IPS DF 6.9 (cell line): ENCODE data around the gene CEL.
"Not testable (repeated sequence)": the region's sequence is repeated elsewhere in the genome, so short reads cannot be mapped to it uniquely, and the experiment has no call there.

ENCODE experiments used
- DNase-seq: peaks from one replicate; pipeline ENCODE4 v3.0.0-alpha.2; 2013; ENCODE audit warnings: low read depth, low spot score
- H3K27ac ChIP-seq: one replicate; pipeline ENCODE4 v1.5.1; 2013; ENCODE audit warnings: low read length, control low read depth
- H3K27me3 ChIP-seq: 2 replicates; pipeline ENCODE4 v1.6.1; 2013; ENCODE audit warnings: mild to moderate bottlenecking, low read length; ENCODE audit not compliant: control insufficient read depth, insufficient read depth
- H3K36me3 ChIP-seq: 2 replicates; pipeline ENCODE4 v1.6.1; 2013; ENCODE audit warnings: low read length; ENCODE audit not compliant: control insufficient read depth, insufficient read depth
- H3K4me1 ChIP-seq: 2 replicates; pipeline ENCODE4 v1.6.1; 2013; ENCODE audit warnings: low read length; ENCODE audit not compliant: control insufficient read depth, insufficient read depth
- H3K4me3 ChIP-seq: 2 replicates; pipeline ENCODE4 v1.5.1; 2013; ENCODE audit warnings: mild to moderate bottlenecking, low read length
- H3K9me3 ChIP-seq: 2 replicates; pipeline ENCODE4 v1.6.1; 2013; ENCODE audit warnings: low read length, inconsistent platforms; ENCODE audit not compliant: control insufficient read depth, insufficient read depth
- WGBS: extraction: QIAGEN DNeasy Blood & Tissue Kit; methylation state at CpG from one replicate; pipeline ENCODE4 v1.1.7; 2013; ENCODE audit warnings: mixed read lengths, missing lambda C conversion rate; ENCODE audit not compliant: insufficient read length, insufficient coverage; 5-methylcytosine and 5-hydroxymethylcytosine counted together

The CEL gene

DNA sequence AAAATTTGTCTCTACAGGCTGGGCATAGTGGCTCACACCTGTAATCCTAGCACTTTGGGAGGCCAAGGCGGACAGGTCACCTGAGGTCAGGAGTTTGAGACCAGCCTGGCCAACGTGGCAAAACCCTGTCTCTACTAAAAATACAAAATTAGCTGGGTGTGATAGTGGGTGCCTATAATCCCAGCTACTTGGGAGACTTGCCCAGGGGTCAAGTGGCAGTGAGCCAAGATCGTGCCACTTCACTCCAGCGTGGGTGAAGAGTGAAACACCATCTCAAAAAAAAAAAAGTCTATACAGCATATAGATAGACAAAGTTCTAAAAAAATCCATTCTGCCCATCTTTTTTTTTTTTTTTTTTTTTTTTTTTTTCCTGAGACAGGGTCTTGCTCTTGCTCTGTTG is 32.6 kb downstream of the CEL start:
- not testable (repeated sequence) for DNase-seq, H3K4me1 ChIP-seq, H3K36me3 ChIP-seq, H3K27me3 ChIP-seq, H3K9me3 ChIP-seq, H3K27ac ChIP-seq, H3K4me3 ChIP-seq
- no CpG with 5 or more reads among the region's 4 CpGs for WGBS

GRCh38 chr9:133094842-133095393 is 33.1 kb downstream of the CEL start:
- peaks cover 10% of the 10 kb centered on the region for H3K36me3 ChIP-seq
- no peaks in the 10 kb centered on the region for H3K9me3 ChIP-seq
- H3K27ac ChIP-seq = no peak overlapping the region
- H3K4me3 ChIP-seq = no peak overlapping the region
- no peak for DNase-seq
- H3K27me3 ChIP-seq = no peaks in the 10 kb centered on the region
- WGBS = no CpG with 5 or more reads among the region's 3 CpGs
- H3K4me1 ChIP-seq = no peaks in the 10 kb centered on the region

GRCh38 chr9:133098104-133098754 is 36.4 kb downstream of the CEL start:
- H3K27ac ChIP-seq = no peak overlapping the region
- H3K36me3 ChIP-seq = peaks cover 18% of the 10 kb centered on the region
- H3K4me1 ChIP-seq = no peaks in the 10 kb centered on the region
- H3K4me3 ChIP-seq = no peak overlapping the region
- H3K27me3 ChIP-seq = no peaks in the 10 kb centered on the region
- no CpG with 5 or more reads among the region's 16 CpGs for WGBS
- DNase-seq = no peak
- H3K9me3 ChIP-seq = no peaks in the 10 kb centered on the region

GRCh38 chr9:133098871-133099270 is 37.1 kb downstream of the CEL start:
- no peaks in the 10 kb centered on the region for H3K4me1 ChIP-seq
- DNase-seq = no peak
- WGBS = no CpG with 5 or more reads among the region's 5 CpGs
- no peak overlapping the region for H3K27ac ChIP-seq
- H3K9me3 ChIP-seq = no peaks in the 10 kb centered on the region
- peaks cover 18% of the 10 kb centered on the region for H3K36me3 ChIP-seq
- no peak overlapping the region for H3K4me3 ChIP-seq
- H3K27me3 ChIP-seq = no peaks in the 10 kb centered on the region

DNA sequence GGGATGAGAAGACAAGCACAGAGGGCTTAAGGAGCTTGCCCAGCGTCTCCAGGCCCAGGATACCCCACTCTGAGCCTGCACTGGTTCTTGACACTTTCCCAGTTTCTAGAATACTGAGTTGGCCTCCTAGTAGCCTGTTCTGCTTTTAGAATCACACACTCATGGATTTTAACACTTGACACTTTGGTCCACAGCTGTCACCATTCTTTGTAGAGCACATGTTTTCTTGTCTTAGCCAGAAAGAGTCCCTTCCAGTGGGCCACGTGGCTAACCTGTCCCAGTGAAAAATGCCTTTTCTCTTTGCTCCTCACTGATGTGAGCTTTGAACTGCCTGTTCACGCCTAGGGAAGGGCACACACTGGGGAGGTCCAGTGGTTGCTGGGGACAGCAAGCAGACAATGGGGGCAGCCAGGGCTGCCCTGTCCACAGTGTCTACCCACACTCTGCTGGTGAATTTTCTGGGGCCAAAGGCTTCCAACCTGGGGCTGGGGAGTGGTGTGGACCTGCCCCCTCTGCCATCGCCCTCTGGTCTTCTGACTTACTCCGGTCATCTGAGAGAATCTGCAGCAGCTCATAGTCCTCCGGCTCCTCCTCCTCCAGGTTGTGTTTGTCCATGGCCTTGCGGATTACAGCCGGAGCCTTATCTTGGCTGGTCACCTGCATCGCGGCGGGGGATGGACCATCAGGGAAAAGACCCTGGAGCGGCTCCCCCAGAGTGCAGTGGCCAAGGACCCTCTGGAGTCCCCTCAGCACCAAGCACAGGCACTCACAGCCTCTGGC is 38.1 kb downstream of the CEL start:
- H3K36me3 ChIP-seq = peaks cover 18% of the 10 kb centered on the region
- no peaks in the 10 kb centered on the region for H3K4me1 ChIP-seq
- H3K9me3 ChIP-seq = no peaks in the 10 kb centered on the region
- H3K27ac ChIP-seq = no peak overlapping the region
- H3K4me3 ChIP-seq = no peak overlapping the region
- H3K27me3 ChIP-seq = no peaks in the 10 kb centered on the region
- DNase-seq = no peak
- WGBS = no CpG with 5 or more reads among the region's 12 CpGs

- WGBS = no CpG with 5 or more reads among the region's 13 CpGs
- H3K4me3 ChIP-seq = no peak overlapping the region
- no peaks in the 10 kb centered on the region for H3K4me1 ChIP-seq
Measured at GRCh38 chr9:133100506-133101355, 39.0 kb downstream of the CEL start.

DNA sequence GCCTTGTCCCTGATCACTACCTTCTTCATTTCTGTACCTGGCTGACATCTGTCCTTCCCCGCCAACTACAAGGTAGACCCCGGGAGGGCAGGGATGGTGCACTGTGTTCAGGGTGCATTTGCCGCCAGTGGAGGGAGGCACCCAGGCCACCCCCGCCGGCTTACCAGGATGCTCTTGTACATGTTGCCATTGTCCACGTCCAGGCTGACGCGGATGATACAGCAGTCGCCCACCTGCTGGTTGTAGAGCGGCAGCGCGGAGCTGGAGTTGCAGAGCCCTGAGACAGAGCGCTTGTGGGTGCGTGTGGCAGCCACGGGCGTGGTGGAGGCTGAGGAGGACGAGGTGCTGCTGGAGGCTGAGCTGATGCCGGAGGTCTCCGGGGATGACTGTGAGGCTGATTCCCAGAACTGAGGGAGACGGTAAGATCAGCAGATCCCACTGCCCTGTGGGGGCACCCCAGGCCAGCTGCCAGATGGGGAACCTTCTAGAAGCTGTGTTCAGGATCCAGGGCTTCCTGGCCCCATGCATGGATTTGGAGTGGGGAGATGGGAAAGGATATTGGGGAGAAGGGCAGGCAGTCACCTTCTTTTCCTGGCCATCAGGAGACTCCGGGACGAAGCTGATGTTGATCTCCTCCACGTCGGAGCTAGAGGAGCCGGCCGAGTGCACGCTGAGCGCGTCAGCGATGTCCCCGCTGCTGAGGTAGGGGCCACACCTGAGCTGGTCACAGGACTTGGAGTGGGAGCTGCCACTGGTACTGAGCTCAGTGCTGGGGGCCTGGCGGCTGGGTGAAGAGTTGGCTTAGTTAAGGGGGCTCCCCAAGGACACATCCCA is 39.8 kb downstream of the CEL start:
- Histone ChIP-seq H3K36me3 (peaks cover 18% of the 10 kb centered on the region), H3K9me3 (no peaks in the 10 kb centered on the region), H3K4me1 (no peaks in the 10 kb centered on the region), H3K27me3 (no peaks in the 10 kb centered on the region), H3K4me3 (no peak overlapping the region), H3K27ac (no peak overlapping the region)
- WGBS = no CpG with 5 or more reads among the region's 32 CpGs
- no peak for DNase-seq

More at GRCh38 chr9:133100506-133101355, 39.0 kb downstream of the CEL start:
- H3K27ac ChIP-seq = no peak overlapping the region
- H3K9me3 ChIP-seq = no peaks in the 10 kb centered on the region
- H3K27me3 ChIP-seq = no peaks in the 10 kb centered on the region
- H3K36me3 ChIP-seq = peaks cover 18% of the 10 kb centered on the region
- DNase-seq = no peak

DNA sequence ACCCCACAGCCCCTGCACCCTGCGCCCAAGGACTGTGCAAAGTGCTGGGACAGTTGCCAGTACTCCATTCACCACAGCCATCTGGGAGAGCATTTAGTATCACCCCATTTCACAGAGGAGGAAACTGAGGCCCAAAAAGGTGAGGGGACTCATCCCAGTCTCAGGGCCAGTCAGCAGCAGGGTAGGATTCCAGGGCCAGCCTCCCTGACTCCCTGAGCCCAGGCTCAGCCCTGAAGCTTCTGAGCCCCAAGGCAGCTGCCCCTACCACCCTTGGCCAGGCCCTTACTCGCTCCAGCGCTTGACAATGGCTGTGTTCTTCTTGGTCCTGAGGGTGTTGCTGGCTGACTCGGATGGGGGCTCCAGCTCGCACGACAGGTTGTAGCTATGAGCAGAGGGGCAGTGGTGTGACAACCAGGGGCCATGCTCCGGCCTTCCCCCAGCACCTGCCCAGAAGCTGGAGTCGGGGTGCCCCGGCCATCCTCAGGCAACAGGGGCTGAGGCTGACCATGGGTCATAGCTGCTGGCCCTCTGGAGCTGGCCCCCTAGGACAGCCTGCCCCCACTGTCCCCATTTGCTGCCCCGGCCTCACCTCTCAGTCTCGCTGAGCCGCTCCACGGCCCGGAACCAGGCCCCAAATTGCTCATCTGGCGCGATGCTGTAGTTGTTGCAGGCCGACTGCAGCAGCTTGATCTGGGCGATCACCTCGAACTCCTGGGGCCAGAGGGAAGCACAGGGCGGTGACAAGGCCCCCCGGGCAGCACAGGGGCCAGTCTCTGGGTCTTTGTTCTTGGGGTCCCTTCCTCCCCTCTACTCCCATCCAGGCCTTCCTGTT is 40.6 kb downstream of the CEL start:
- H3K4me1 ChIP-seq = no peaks in the 10 kb centered on the region
- H3K27me3 ChIP-seq = no peaks in the 10 kb centered on the region
- H3K36me3 ChIP-seq = peaks cover 18% of the 10 kb centered on the region
- H3K4me3 ChIP-seq = no peak overlapping the region
- H3K9me3 ChIP-seq = no peaks in the 10 kb centered on the region
- no peak for DNase-seq
- H3K27ac ChIP-seq = no peak overlapping the region
- no CpG with 5 or more reads among the region's 21 CpGs for WGBS

DNA sequence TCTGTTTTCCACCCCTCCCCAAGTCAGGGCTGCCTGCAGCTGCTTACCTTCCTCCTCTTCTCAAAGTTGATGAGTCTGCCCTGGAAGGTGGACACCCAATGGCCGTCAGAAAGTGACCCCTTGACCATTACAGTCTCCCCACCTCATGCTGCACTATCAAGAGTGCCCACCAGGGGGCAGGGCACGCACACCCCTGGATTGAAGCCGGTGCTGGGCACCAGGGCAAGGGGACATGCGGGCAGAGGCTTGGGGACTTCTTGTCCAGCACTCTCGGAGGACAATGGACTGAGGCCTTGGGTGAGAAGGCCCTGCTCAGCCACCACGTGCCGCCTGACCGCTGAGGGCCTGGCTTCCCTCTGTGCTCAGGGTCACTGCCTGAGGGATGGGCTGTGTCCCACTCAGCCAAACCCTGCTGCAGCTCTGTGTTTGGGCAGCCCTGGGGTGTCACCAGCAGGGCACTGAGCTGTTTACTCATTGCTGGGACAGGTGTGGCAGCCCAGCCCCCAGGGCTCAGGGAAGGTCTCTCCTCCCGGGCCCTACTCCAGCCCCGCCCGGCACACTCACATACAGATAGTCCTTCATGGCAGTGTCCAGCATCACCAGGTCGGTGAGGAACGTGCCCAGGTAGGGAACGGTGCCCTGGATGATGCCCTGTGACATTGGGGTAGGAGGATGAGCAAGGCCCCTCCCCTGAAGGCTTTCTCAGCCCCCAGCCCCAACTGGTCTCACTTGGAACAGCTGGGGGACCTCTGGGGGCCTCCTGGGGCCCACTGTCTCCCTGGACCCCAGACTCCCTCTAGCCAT is 41.6 kb downstream of the CEL start:
- H3K36me3 ChIP-seq = peaks cover 16% of the 10 kb centered on the region
- no peaks in the 10 kb centered on the region for H3K9me3 ChIP-seq
- no peaks in the 10 kb centered on the region for H3K27me3 ChIP-seq
- H3K4me1 ChIP-seq = no peaks in the 10 kb centered on the region
- no peak overlapping the region for H3K27ac ChIP-seq
- no peak overlapping the region for H3K4me3 ChIP-seq
- WGBS = no CpG with 5 or more reads among the region's 14 CpGs
- no peak for DNase-seq
